ENCODE measurements around the gene APOA1.
"Not testable (repeated sequence)": the region's sequence is repeated elsewhere in the genome, so short reads cannot be mapped to it uniquely, and the experiment has no call there.

Gene APOA1

GRCh38 chr11:116811194-116811593 lies 26.2 kb downstream of the APOA1 start:
- DNase-seq = no peak

DNA sequence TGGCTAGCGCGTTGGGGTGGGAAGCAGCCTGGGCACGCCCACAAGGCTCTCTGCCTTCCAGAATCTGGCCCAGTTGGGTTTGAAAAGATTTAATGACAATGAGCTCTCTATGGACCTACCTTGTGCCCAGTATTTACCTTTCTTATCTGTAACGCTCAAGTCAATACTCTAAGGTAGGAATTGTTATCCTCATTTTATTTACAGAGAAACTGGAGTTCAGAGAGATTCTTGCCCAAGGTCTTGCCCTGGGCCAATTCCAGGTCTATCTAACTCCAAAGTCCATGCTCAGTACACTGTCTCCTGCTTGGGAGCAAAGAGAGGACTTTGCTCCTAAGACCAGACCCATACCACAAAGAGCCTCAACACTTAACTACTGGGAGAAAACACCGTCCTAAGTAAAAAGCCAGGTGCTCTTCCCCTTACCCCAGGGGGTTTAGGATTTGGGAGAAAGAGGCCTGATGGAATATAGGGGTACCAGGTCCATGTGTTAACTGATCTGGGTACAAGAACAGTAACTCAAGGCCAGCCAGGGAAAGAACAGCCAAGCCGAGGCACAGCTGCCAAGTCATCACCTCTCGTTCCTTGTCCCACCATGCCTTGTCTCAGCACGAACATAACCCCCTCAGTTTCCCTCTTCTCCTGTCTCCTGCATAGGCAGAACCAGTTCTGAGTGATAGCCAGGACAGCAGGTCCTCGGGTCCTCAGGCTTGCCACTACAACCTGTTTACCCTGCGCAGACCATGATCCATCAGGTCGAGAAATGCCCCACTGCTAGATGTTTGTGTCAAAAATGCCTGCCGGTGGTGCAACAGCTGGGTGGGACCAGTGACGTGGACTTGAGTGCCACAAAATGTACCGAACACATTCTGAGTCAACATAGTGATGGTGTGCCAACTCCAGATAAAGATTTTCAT lies 28.9 kb downstream of the APOA1 start:
- DNase-seq = no peak

GRCh38 chr11:116807601-116808261 lies 29.7 kb downstream of the APOA1 start:
- DNase-seq = no peak

DNA sequence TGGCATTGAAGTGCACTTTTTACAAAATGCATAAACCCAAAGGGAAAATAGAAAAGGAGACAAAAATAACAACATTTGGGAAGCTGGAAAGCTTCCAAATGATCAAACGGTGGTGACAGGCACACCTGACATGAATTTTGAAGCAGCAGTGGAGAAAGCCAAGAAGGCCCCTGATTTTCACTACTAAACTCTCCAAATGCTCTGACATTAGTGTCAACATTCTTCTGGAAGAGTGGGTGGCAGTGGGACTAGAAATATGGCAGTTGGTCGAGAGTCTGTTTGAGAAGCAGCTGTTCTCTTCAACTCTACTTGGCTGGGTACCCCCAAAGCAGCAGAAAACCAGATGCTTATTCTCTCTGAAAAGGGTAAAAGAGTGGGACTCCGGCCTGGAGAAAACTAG lies 33.4 kb downstream of the APOA1 start:
- DNase-seq = no peak

GRCh38 chr11:116801662-116802061 lies 35.8 kb downstream of the APOA1 start:
- DNase-seq = not testable (repeated sequence)

GRCh38 chr11:116800610-116801009 lies 36.8 kb downstream of the APOA1 start:
- no peak for DNase-seq

GRCh38 chr11:116798368-116798767 lies 39.1 kb downstream of the APOA1 start:
- no peak for DNase-seq

- DNase-seq = no peak
Measured at GRCh38 chr11:116797816-116798215, 39.6 kb downstream of the APOA1 start.

DNA sequence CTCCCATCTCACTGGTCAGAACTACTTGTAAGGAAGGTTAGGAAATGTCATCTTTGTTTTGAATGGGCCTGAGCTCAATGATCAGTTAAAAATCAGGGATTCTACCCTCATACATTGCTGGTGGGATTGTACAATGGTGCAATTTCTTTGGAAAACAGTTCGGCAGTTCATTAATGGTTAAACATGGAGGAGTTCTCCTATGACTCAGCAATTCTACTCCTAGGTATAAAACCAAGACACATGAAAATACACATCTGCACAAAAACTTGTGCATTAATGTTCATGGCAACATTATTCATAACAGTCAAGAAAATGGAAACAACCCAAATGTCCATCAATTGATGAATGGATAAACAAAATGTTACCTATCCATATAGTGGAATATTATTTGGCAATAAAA lies 40.9 kb downstream of the APOA1 start:
- DNase-seq = no peak

GRCh38 chr11:116794851-116795250 lies 42.6 kb downstream of the APOA1 start:
- DNase-seq = no peak

- DNase-seq = no peak
Measured at GRCh38 chr11:116793772-116794097, 43.7 kb downstream of the APOA1 start.

DNA sequence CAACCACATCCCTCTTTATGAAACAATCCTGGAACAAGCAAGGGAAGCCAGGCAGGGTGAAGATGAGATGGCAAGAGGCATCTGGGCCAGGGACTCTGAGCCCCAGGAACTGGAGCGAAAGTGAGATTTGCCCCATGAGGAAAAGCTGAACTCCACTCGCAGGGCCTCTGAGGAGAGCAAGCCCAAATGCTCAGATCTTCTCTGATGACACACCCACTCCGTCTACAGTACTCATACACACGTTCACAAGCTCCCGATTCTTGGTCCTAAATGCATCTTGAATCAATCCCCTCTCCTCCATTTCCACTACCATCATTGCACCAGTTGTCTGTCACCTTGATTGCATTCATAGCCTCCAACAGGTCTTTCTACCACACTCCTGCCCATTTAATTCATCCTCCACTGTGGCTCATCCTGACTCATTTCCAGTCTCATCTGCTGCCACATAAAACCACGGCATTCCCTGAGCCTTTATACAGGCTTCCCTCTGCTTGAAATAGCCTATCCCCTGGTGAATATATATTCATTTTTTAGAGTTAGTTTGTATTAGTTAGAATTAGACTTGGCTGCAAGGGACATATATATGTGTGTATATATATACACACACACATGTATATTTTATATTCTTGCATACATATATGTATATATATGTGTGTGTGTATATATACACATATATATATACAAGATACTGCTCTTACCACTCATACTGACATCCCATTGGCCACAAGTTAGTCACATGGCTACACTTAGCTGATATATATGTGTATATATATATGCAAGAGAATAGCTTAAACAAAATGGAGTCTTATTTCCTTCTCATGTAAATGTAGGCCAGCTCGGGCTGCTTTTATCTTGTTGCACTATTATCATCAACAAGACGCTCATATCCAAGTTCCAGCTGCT lies 44.3 kb downstream of the APOA1 start:
- DNase-seq = peak; percentile 28

DNA sequence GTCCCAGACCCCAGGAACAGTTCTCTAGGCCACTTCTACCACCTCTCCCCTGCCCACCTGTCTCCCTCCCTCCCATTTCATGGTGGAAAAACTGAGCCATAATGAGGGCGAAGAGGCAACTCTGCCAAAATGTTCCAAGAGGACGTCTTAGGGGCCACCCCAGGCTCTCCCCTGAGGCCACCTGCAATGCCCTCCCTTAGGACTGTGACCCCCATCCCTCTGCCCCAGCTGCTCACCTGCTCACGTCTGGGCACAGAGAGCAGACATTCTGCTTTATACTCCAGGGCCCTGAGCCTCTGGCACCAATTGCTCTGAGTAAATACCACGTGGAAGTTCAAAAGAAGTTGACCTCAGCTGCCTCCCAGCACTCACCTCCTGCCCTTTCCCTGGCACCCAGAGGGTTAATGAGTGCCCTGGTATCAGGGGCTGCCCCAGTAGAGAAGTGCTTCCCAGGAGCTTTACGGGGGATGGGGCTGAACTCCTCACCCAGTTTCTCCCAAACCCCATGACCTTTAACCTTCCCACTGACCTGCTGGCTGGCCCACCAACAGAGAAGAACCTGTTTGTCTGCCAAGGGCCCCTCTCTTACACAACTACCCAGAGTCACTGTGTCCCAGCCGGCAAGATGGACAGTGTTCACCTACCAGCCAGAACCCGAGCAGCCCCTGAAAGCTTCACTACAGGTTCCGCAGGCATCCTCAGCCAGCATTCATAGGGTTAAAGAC lies 45.1 kb downstream of the APOA1 start:
- DNase-seq = no peak

DNA sequence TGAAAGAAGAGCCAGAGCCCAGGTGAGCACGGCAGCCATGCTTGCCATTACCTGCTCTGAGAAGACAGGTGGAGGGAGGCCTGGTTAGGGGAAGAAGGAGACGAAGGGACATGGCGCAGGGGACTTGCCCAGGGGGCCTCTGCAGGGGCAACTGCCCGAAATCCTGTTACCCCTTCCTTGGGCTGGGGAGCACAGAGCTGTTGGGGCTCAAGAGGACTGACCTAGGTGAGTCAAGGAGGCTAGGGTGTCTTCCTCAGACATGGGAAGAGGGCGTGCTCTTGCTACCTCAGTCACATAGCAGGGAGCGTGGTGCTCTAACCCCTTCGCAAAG lies 45.6 kb downstream of the APOA1 start, which contains the start of gene APOA5:
TSS of gene APOA5 (minus strand) at position 67 of the 331 bp plus-strand sequence. CDS start at position 48, 19 bp downstream.
- no peak for DNase-seq

GRCh38 chr11:116791002-116791812 lies 46.2 kb downstream of the APOA1 start:
- DNase-seq = peak; percentile 13

- no peak for DNase-seq
Measured at GRCh38 chr11:116790167-116791001, 47.0 kb downstream of the APOA1 start.

DNA sequence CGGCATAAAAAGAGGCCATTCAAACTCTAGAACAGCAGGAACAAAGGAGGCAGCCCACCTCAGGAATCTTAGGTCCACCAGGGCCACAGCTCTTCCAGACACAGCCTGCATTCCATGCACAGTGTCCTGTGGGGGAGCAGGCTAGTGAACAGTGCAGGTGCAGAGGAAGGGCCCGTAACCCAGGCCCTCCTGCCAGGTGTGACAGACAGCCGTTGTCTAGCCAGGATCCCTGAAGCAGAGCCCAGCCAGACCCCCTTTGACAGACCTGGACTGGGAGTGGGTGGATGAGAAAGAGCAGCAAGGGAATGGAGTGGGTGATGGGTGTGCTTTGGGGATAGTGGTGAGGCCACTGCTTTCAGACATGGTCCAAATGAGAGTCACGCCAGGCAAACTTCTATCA lies 48.4 kb downstream of the APOA1 start:
- DNase-seq = no peak

GRCh38 chr11:116788534-116788933 lies 48.9 kb downstream of the APOA1 start:
- DNase-seq = no peak

DNA sequence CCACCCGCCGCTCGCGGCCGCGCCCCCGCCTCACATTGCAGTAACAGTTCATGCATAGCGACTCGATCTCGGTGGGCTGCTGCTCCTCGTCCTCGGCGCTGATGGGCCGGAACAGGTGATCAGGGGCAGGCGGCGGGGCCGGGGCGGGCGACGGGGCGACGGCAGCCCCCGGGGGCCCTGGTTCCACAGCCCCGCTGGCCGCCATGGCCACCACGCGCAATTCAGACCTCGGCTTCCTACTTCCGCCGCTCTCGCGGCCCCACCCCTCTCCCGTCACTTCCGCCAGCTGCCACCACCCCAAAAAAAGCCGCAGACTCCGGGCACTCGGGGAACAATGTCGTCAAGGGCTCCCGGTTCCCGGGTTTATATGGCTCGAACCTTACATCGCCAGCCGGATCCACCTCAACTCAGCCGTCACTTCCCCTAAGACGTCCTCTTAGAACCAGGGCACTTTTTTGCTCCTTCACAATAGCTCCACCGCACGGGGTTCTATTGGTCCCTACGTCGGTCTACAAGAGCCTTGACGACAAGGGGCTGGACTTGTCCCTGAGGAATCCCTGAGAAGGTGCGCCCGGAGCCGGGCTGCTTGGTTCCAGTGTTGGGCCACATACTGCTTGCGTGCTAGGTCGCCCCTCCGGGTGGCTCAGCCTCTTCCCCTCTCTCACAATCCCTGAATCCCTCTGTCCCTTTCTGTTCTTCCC lies 49.5 kb downstream of the APOA1 start, which contains the start of gene ZPR1:
TSS of gene ZPR1 (minus strand) at position 238 of the 701 bp plus-strand sequence. CDS start at position 205, 33 bp downstream.
- peak; percentile 48 for DNase-seq

GRCh38 chr11:116787436-116787785 lies 50.0 kb downstream of the APOA1 start:
- no peak for DNase-seq

All from amniotic stem cell (primary cell).